IMR-90 (cell line): ENCODE data around the gene GRIK5. TPM values are rescaled to one million over a fixed set of nuclear protein-coding genes. Genes with fewer than 3 reads are reported as not detected.

Experiments
- ATAC-seq: fragments of 200-7000 bp; cut with Tn5 transposase; 2 replicates; pipeline ENCODE4 v1.9.1; 2020; ENCODE audit warnings: low read depth, mild to moderate bottlenecking, moderate library complexity
- BruUV-seq: library from RNA; stranded (reverse); fragments of 400-500 nt; replicated peaks from 2 replicates; lab custom pipeline; 2021; lab: Mats Ljungman, UMichigan
- CTCF ChIA-PET: fragments of 300-600 bp; formaldehyde crosslinking; extraction: SDS; loops from one replicate; lab custom pipeline; 2021; ENCODE audit warnings: antibody characterized with exemption; lab: Yijun Ruan, JAX
- POLR2A ChIA-PET: fragments of 300-600 bp; sonication (Branson Sonifier 250); formaldehyde crosslinking; loops from one replicate; lab custom pipeline; 2022; ENCODE audit warnings: antibody characterized with exemption; ENCODE audit not compliant: unreplicated experiment; lab: Charles Lee
- DNase-seq: peaks from one replicate; pipeline ENCODE4 v3.0.0; 2013
- H2AFZ ChIP-seq: replicated peaks from 2 replicates; pipeline ENCODE3; 2013; ENCODE audit warnings: low read length, mild to moderate bottlenecking; ENCODE audit not compliant: poor library complexity
- H2AK5ac ChIP-seq: 2 replicates; pipeline ENCODE4 v1.6.1; 2013; ENCODE audit warnings: low read depth, low read length, inconsistent platforms
- H2AK9ac ChIP-seq: replicated peaks from 2 replicates; pipeline ENCODE3; 2013; ENCODE audit warnings: mild to moderate bottlenecking, low read depth, low read length, moderate library complexity; ENCODE audit not compliant: poor library complexity
- H2BK120ac ChIP-seq: 2 replicates; pipeline ENCODE4 v1.6.1; 2013; ENCODE audit warnings: low read depth, low read length, inconsistent platforms
- H2BK15ac ChIP-seq: 3 replicates; pipeline ENCODE4 v1.6.1; 2013; ENCODE audit warnings: low read depth, low read length, inconsistent platforms
- H2BK20ac ChIP-seq: 2 replicates; pipeline ENCODE4 v1.6.1; 2013; ENCODE audit warnings: low read depth, mild to moderate bottlenecking, inconsistent platforms, low read length, moderate library complexity
- H2BK5ac ChIP-seq: 2 replicates; pipeline ENCODE4 v1.6.1; 2013; ENCODE audit warnings: mild to moderate bottlenecking, low read depth, low read length, inconsistent platforms; ENCODE audit not compliant: poor library complexity, severe bottlenecking
- H3K14ac ChIP-seq: replicated peaks from 2 replicates; pipeline ENCODE4 v1.6.1; 2013; ENCODE audit warnings: low read depth, low read length, inconsistent platforms
- H3K18ac ChIP-seq: 2 replicates; pipeline ENCODE4 v1.6.1; 2013; ENCODE audit warnings: low read depth, low read length, control low read depth
- H3K23ac ChIP-seq: 2 replicates; pipeline ENCODE4 v1.6.1; 2013; ENCODE audit warnings: low read depth, low read length, inconsistent platforms
- H3K27ac ChIP-seq: 2 replicates; pipeline ENCODE4 v1.5.1; 2013; ENCODE audit warnings: mild to moderate bottlenecking, control low read depth, low read length; ENCODE audit not compliant: insufficient read depth
- H3K27me3 ChIP-seq: 2 replicates; pipeline ENCODE4 v1.6.1; 2013; ENCODE audit warnings: low read length; ENCODE audit not compliant: control insufficient read depth, insufficient read depth
- H3K36me3 ChIP-seq: 2 replicates; pipeline ENCODE4 v1.6.1; 2013; ENCODE audit warnings: low read length, mixed read lengths; ENCODE audit not compliant: control insufficient read depth, insufficient read depth
- H3K4ac ChIP-seq: 2 replicates; pipeline ENCODE4 v1.6.1; 2013; ENCODE audit warnings: low read depth, low read length, inconsistent platforms
- H3K4me1 ChIP-seq: 2 replicates; pipeline ENCODE4 v1.6.1; 2013; ENCODE audit warnings: low read length, mixed read lengths; ENCODE audit not compliant: control insufficient read depth, insufficient read depth
- H3K4me2 ChIP-seq: 2 replicates; pipeline ENCODE4 v1.6.1; 2013; ENCODE audit warnings: low read depth, mild to moderate bottlenecking, control low read depth, low read length, moderate library complexity
- H3K4me3 ChIP-seq: 2 replicates; pipeline ENCODE4 v1.5.1; 2013; ENCODE audit warnings: low read depth, mild to moderate bottlenecking, control low read depth, low read length, moderate library complexity; ENCODE audit not compliant: insufficient read depth
- H3K56ac ChIP-seq: 2 replicates; pipeline ENCODE4 v1.6.1; 2013; ENCODE audit warnings: low read length, inconsistent platforms; ENCODE audit not compliant: insufficient read depth; ENCODE audit errors: extremely low read depth
- H3K79me1 ChIP-seq, 2 experiments: 2 replicates each; pipeline ENCODE4 v1.6.1; 2013; ENCODE audit warnings: low read length in 2 of 2, inconsistent platforms in 1 of 2, low read depth in 1 of 2
- H3K9ac ChIP-seq: 2 replicates; pipeline ENCODE4 v1.6.1; 2013; ENCODE audit warnings: low read depth, low read length, control low read depth
- H3K9me1 ChIP-seq: 2 replicates; pipeline ENCODE4 v1.6.1; 2013; ENCODE audit warnings: low read length, inconsistent platforms; ENCODE audit not compliant: insufficient read depth
- H3K9me3 ChIP-seq: 2 replicates; pipeline ENCODE4 v1.6.1; 2013; ENCODE audit warnings: low read length; ENCODE audit not compliant: control insufficient read depth, insufficient read depth
- H4K20me1 ChIP-seq: 2 replicates; pipeline ENCODE4 v1.6.1; 2013; ENCODE audit warnings: low read length, inconsistent platforms; ENCODE audit not compliant: insufficient read depth
- H4K5ac ChIP-seq: 2 replicates; pipeline ENCODE4 v1.6.1; 2013; ENCODE audit warnings: mild to moderate bottlenecking, low read depth, low read length, control low read depth
- H4K8ac ChIP-seq, 2 experiments: 2 replicates each; pipeline ENCODE4 v1.6.1; 2013; ENCODE audit warnings: low read depth in 2 of 2, low read length in 2 of 2, control low read depth in 1 of 2, inconsistent platforms in 1 of 2
- H4K91ac ChIP-seq: 2 replicates; pipeline ENCODE4 v1.6.1; 2013; ENCODE audit warnings: low read depth, low read length, inconsistent platforms; ENCODE audit not compliant: insufficient read depth
- BHLHE40 ChIP-seq: fragments of 150-350 bp; IDR thresholded peaks from 2 replicates; pipeline ENCODE4 v1.6.1; 2016; ENCODE audit warnings: mild to moderate bottlenecking, low read depth, low read length
- CHD1 ChIP-seq: IDR thresholded peaks from 2 replicates; pipeline ENCODE4 v1.6.1; 2012; ENCODE audit warnings: low read depth, low read length, improper control_type of control experiment
- FOS ChIP-seq: fragments of 150-350 bp; IDR thresholded peaks from 2 replicates; pipeline ENCODE4 v1.6.1; 2016; ENCODE audit warnings: low read depth, low read length
- MAFK ChIP-seq: IDR thresholded peaks from 2 replicates; pipeline ENCODE4 v1.6.1; 2012; ENCODE audit warnings: low read depth, low read length, improper control_type of control experiment
- MAZ ChIP-seq: IDR thresholded peaks from 2 replicates; pipeline ENCODE4 v1.6.1; 2012; ENCODE audit warnings: low read depth, mild to moderate bottlenecking, low read length, improper control_type of control experiment, moderate library complexity, borderline replicate concordance
- MXI1 ChIP-seq: IDR thresholded peaks from 2 replicates; pipeline ENCODE4 v1.6.1; 2012; ENCODE audit warnings: low read depth, mild to moderate bottlenecking, low read length, moderate library complexity, borderline replicate concordance
- NFE2L2 ChIP-seq: fragments of 150-350 bp; IDR thresholded peaks from 2 replicates; pipeline ENCODE4 v1.6.1; 2016; ENCODE audit warnings: low read depth, mild to moderate bottlenecking, low read length
- POLR2A ChIP-seq: IDR thresholded peaks from 2 replicates; pipeline ENCODE4 v1.6.1; 2012; ENCODE audit warnings: mild to moderate bottlenecking, low read depth, low read length
- RAD21 ChIP-seq: IDR thresholded peaks from 2 replicates; pipeline ENCODE4 v1.6.1; 2012; ENCODE audit warnings: low read length, improper control_type of control experiment
- RCOR1 ChIP-seq: IDR thresholded peaks from 2 replicates; pipeline ENCODE4 v1.6.1; 2012; ENCODE audit warnings: mild to moderate bottlenecking, low read length, improper control_type of control experiment; ENCODE audit not compliant: insufficient replicate concordance
- RFX5 ChIP-seq: IDR thresholded peaks from 2 replicates; pipeline ENCODE4 v1.8.0; 2012; ENCODE audit warnings: low read depth, mild to moderate bottlenecking, low read length, moderate library complexity
- SMC3 ChIP-seq: fragments of 150-350 bp; IDR thresholded peaks from 2 replicates; pipeline ENCODE4 v1.6.1; 2016; ENCODE audit warnings: low read depth, mild to moderate bottlenecking, antibody characterized with exemption, low read length, moderate library complexity
- WGBS, 2 experiments: methylation state at CpG; one replicate each; pipeline versions ENCODE4 v1.1.5 to v1.1.7; 2013; ENCODE audit warnings: missing lambda C conversion rate in 2 of 2; ENCODE audit not compliant: insufficient read length in 1 of 2; ENCODE audit errors: extremely low coverage in 2 of 2; 5-methylcytosine and 5-hydroxymethylcytosine counted together
- dilution Hi-C: fragments of 300-500 bp; cut with HindIII; formaldehyde crosslinking; loops from one replicate; pipeline ENCODE4 v1.14.3; 2018; ENCODE audit warnings: low sequenced_read_pairs; ENCODE audit not compliant: unreplicated experiment
- in situ Hi-C: fragments of 300-500 bp; cut with MboI; formaldehyde crosslinking; loops from 3 replicates; pipeline ENCODE4 v1.14.3; 2019; ENCODE audit warnings: low sequenced_read_pairs, inconsistent platforms, mixed read lengths
- intact Hi-C: fragments of 100-400 bp; cut with micrococcal nuclease; formaldehyde crosslinking; loops from 2 replicates; pipeline ENCODE4 v1.10.0; 2022
- polyA plus RNA-seq, 3 experiments: library from polyadenylated mRNA; depleted of rRNA; stranded (reverse); fragments of >200 nt; gene quantifications; 2 replicates each; pipeline ENCODE4 v1.2.3, GENCODE V29; 2012; ENCODE audit warnings: low replicate concordance in 1 of 3
- total RNA-seq: library from RNA; depleted of rRNA; stranded (reverse); fragments of >200 nt; gene quantifications from 2 replicates; pipeline ENCODE4 v1.2.3, GENCODE V29; 2012
- TF ChIP-seq, protein P1 (sequence below): fragments of 150-350 bp; IDR thresholded peaks from 2 replicates; pipeline ENCODE4 v1.6.1; 2017; ENCODE audit warnings: mild to moderate bottlenecking, antibody characterized with exemption, low read length, low read depth
- TF ChIP-seq, protein P2 (sequence below): fragments of 150-350 bp; IDR thresholded peaks from 2 replicates; pipeline ENCODE4 v1.6.1; 2016; ENCODE audit warnings: low read depth, mild to moderate bottlenecking, low read length, moderate library complexity, borderline replicate concordance
- TF ChIP-seq, protein P3 (sequence below): conservative IDR thresholded peaks from 2 replicates; pipeline ENCODE4 v1.5.1; 2012; ENCODE audit warnings: mild to moderate bottlenecking, low read depth, low read length, improper control_type of control experiment

Gene GRIK5
- total and polyA plus RNA-seq, 2 of the 4 experiments (the other 2 are of a cell fraction) = 0.10 TPM; not detected in 1

DNA sequence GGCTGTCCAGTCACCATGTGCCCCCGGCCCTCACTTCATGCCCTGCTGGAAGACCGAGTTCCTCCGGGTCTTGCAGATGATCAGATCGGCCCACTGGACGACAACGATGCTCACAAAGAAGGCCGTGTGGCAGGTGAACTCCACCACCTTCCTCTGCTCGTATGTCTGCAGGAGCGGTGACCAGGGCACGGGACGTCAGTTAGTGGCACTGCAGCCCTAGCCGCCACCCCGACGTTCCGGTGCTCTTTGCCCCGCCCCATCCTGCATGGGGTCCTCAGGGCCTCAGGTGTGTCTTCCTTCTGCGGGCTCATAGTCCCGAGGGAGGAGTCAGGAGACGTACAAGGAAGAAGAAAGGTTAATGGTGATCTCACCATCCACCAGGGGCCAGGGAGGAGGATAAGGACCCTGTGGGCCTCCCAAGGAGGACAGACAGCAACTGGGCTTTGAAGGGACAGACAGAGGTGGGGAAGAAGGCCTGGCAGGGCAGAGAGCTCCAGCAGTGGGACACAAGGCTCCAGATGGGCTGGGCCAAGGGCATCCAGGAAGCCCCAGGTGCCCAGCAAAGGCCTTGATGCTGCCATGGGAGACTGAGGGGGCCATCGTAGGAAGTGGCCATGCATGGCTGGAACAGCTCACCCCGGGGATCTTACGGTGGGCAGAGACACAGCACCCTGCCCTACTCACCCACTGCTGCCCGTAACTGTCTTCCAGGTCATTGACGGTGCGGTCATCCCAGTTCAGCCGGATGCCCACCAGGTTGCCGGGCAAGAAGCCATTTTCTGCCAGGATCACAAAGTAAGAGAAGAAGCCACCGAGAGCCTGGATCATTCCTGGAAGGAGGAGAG, 101.0 kb downstream of the GRIK5 start:
- no TSS peak for BruUV-seq
- in situ Hi-C loops = no loop called here
- Histone ChIP-seq H3K36me3 (no peaks in the 10 kb centered on the region), H4K5ac (no peak overlapping the region), H3K4me2 (no peak overlapping the region), H3K4ac (no peak overlapping the region), H3K27ac (no peak overlapping the region), H3K9me1 (no peaks in the 10 kb centered on the region), H3K27me3 (peaks cover 29% of the 10 kb centered on the region), H3K14ac (no peak overlapping the region), H4K8ac (no peak overlapping the region), H3K9ac (no peak overlapping the region), H2BK5ac (no peak overlapping the region), H2AK5ac (no peak overlapping the region), H2BK20ac (no peak overlapping the region), H3K4me1 (no peaks in the 10 kb centered on the region), H2AK9ac (no peak overlapping the region), H3K4me3 (no peak overlapping the region), H4K91ac (no peak overlapping the region), H3K56ac (no peak overlapping the region), H4K20me1 (no peaks in the 10 kb centered on the region), H3K23ac (no peak overlapping the region), H2BK15ac (no peak overlapping the region), H2AFZ (no peak overlapping the region), H3K9me3 (no peaks in the 10 kb centered on the region), H3K18ac (no peak overlapping the region), H3K79me1 (no peaks in the 10 kb centered on the region), H2BK120ac (no peak overlapping the region)
- CTCF ChIA-PET = no interaction called here
- intact Hi-C loops = no loop called here
- 77% methylated on average over 15 of the region's 28 CpGs; no CpG with 5 or more reads in 1 of the 2 experiments for WGBS, 2 experiments
- ATAC-seq (no peak), DNase-seq (no peak)
- POLR2A ChIA-PET = interaction anchor here (0.7 kb wide), 1 partner anchor 9 kb away, joined by 4 read pairs; no protein-coding TSS in a partner anchor
- dilution Hi-C loops = no loop called here
- TF ChIP-seq FOS (no peak), RFX5 (no peak), RAD21 (no peak), MXI1 (no peak), SMC3 (no peak), BHLHE40 (no peak), MAZ (no peak), POLR2A (no peak), MAFK (no peak), CHD1 (no peak), NFE2L2 (no peak), RCOR1 (no peak)
- TF ChIP-seq, protein P1, sequence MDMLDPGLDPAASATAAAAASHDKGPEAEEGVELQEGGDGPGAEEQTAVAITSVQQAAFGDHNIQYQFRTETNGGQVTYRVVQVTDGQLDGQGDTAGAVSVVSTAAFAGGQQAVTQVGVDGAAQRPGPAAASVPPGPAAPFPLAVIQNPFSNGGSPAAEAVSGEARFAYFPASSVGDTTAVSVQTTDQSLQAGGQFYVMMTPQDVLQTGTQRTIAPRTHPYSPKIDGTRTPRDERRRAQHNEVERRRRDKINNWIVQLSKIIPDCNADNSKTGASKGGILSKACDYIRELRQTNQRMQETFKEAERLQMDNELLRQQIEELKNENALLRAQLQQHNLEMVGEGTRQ = no peak
- TF ChIP-seq, protein P2, sequence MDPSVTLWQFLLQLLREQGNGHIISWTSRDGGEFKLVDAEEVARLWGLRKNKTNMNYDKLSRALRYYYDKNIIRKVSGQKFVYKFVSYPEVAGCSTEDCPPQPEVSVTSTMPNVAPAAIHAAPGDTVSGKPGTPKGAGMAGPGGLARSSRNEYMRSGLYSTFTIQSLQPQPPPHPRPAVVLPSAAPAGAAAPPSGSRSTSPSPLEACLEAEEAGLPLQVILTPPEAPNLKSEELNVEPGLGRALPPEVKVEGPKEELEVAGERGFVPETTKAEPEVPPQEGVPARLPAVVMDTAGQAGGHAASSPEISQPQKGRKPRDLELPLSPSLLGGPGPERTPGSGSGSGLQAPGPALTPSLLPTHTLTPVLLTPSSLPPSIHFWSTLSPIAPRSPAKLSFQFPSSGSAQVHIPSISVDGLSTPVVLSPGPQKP = no peak
- TF ChIP-seq, protein P3, sequence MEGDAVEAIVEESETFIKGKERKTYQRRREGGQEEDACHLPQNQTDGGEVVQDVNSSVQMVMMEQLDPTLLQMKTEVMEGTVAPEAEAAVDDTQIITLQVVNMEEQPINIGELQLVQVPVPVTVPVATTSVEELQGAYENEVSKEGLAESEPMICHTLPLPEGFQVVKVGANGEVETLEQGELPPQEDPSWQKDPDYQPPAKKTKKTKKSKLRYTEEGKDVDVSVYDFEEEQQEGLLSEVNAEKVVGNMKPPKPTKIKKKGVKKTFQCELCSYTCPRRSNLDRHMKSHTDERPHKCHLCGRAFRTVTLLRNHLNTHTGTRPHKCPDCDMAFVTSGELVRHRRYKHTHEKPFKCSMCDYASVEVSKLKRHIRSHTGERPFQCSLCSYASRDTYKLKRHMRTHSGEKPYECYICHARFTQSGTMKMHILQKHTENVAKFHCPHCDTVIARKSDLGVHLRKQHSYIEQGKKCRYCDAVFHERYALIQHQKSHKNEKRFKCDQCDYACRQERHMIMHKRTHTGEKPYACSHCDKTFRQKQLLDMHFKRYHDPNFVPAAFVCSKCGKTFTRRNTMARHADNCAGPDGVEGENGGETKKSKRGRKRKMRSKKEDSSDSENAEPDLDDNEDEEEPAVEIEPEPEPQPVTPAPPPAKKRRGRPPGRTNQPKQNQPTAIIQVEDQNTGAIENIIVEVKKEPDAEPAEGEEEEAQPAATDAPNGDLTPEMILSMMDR = no peak
